HepG2 (cell line): ENCODE measurements around the gene HS3ST3B1. TPM values are rescaled to one million over a fixed set of nuclear protein-coding genes. Genes with fewer than 3 reads are reported as not detected.

Experiments
- AFF4 ChIP-seq: sonication (generic); formaldehyde crosslinking; IDR thresholded peaks from 2 replicates; pipeline ENCODE4 v1.4.0; 2020; ENCODE audit warnings: missing genetic modification reagents
- CBX2 ChIP-seq, 2 experiments: fragments of 200-600 bp in 1 of 2; sonication (generic); formaldehyde crosslinking in 1 of 2; IDR thresholded peaks; 2 replicates each; pipeline versions ENCODE4 v1.7.0 to v1.8.1; 2018 to 2022; ENCODE audit warnings: low read depth in 2 of 2, low read length in 1 of 2, mild to moderate bottlenecking in 1 of 2, missing genetic modification reagents in 1 of 2
- GMEB2 ChIP-seq: IDR thresholded peaks from 2 replicates; pipeline ENCODE4 v1.6.1; 2016; ENCODE audit warnings: missing biosample characterization, missing genetic modification reagents, low read depth
- HNF4A ChIP-seq: sonication (generic); formaldehyde crosslinking; IDR thresholded peaks from 2 replicates; pipeline ENCODE4 v1.4.0; 2020; ENCODE audit warnings: missing genetic modification reagents
- IKZF4 ChIP-seq: sonication (generic); formaldehyde crosslinking; IDR thresholded peaks from 2 replicates; pipeline ENCODE4 v1.5.1; 2020; ENCODE audit warnings: borderline replicate concordance, mild to moderate bottlenecking, low read depth, missing genetic modification reagents; ENCODE audit errors: not compliant biosample characterization
- KLF13 ChIP-seq: sonication (generic); formaldehyde crosslinking; IDR thresholded peaks from 2 replicates; pipeline ENCODE4 v1.4.0; 2020; ENCODE audit warnings: mild to moderate bottlenecking, missing genetic modification reagents
- MAFK ChIP-seq, 2 experiments: IDR thresholded peaks in 1 of 2; conservative IDR thresholded peaks in 1 of 2; 2 replicates each; pipeline ENCODE4 v1.6.1; 2011; ENCODE audit warnings: improper control_type of control experiment in 2 of 2, low read length in 2 of 2
- MIER2 ChIP-seq: IDR thresholded peaks from 2 replicates; pipeline ENCODE4 v1.6.1; 2016; ENCODE audit warnings: missing biosample characterization, missing genetic modification reagents
- NCOR1 ChIP-seq: fragments of 200-600 bp; sonication (generic); IDR thresholded peaks from 2 replicates; pipeline ENCODE4 v1.7.0; 2017; ENCODE audit warnings: antibody characterized with exemption, low read length, borderline replicate concordance
- RBM39 ChIP-seq: fragments of 200-400 bp; formaldehyde crosslinking; IDR thresholded peaks from one replicate; pipeline ENCODE4 v1.6.1; 2018; ENCODE audit warnings: antibody characterized with exemption, mild to moderate bottlenecking, low read depth, low read length; ENCODE audit not compliant: poor library complexity, severe bottlenecking
- RNF219 ChIP-seq: sonication (generic); formaldehyde crosslinking; IDR thresholded peaks from 2 replicates; pipeline ENCODE4 v1.5.0; 2020; ENCODE audit warnings: mild to moderate bottlenecking, missing genetic modification reagents
- SKI ChIP-seq: fragments of 450-650 bp; IDR thresholded peaks from one replicate; pipeline ENCODE4 v1.6.1; 2018; ENCODE audit warnings: mild to moderate bottlenecking; ENCODE audit not compliant: partially characterized antibody
- ZFP37 ChIP-seq: sonication (generic); formaldehyde crosslinking; IDR thresholded peaks from 2 replicates; pipeline ENCODE4 v1.4.0; 2020; ENCODE audit warnings: missing genetic modification reagents, borderline replicate concordance
- ZNF160 ChIP-seq: sonication (generic); formaldehyde crosslinking; IDR thresholded peaks from 2 replicates; pipeline ENCODE4 v1.8.0; 2022; ENCODE audit warnings: mild to moderate bottlenecking, inconsistent platforms, missing genetic modification reagents
- ZNF235 ChIP-seq: sonication (generic); formaldehyde crosslinking; IDR thresholded peaks from 2 replicates; pipeline ENCODE4 v1.8.1; 2023; ENCODE audit warnings: mild to moderate bottlenecking, missing genetic modification reagents, borderline replicate concordance
- ZNF317 ChIP-seq: sonication (generic); formaldehyde crosslinking; IDR thresholded peaks from 2 replicates; pipeline ENCODE4 v1.5.0; 2020; ENCODE audit warnings: mild to moderate bottlenecking, missing genetic modification reagents
- ZNF550 ChIP-seq: sonication (generic); formaldehyde crosslinking; IDR thresholded peaks from 2 replicates; pipeline ENCODE4 v1.4.0; 2020; ENCODE audit warnings: mild to moderate bottlenecking, missing genetic modification reagents, borderline replicate concordance
- ZNF652 ChIP-seq: IDR thresholded peaks from 2 replicates; pipeline ENCODE4 v1.6.1; 2016; ENCODE audit warnings: low read depth, borderline replicate concordance
- polyA plus RNA-seq, 8 experiments: library from polyadenylated mRNA; depleted of rRNA in 3 of 8; stranded (reverse) in 7 of 8; unstranded in 1 of 8; fragments of >200 nt; fragmentation: Illumina TruSeq in 4 of 8; extraction: Trizol in 4 of 8; gene quantifications; 2 replicates each; pipeline versions ENCODE4 v1.2.1 to v1.2.3, GENCODE V29; 2011 to 2016; ENCODE audit warnings: low read depth in 4 of 8, missing spikeins in 1 of 8, mixed read lengths in 1 of 8; ENCODE audit not compliant: insufficient read depth in 1 of 8
- total RNA-seq, 5 experiments: library from RNA; depleted of rRNA; stranded (reverse); fragments of >200 nt; fragmentation: Illumina TruSeq; extraction: Trizol; gene quantifications; 2 replicates each; pipeline ENCODE4 v1.2.3, GENCODE V29; 2016; ENCODE audit warnings: low read depth in 1 of 5
- TF ChIP-seq, protein P1 (sequence below): sonication (generic); formaldehyde crosslinking; IDR thresholded peaks from 2 replicates; pipeline ENCODE4 v1.4.0; 2020; ENCODE audit warnings: mild to moderate bottlenecking, missing genetic modification reagents

HS3ST3B1 gene
- total and polyA plus RNA-seq, 2 of the 13 experiments (the other 11 are each of a cell fraction or from before 2014, with no cell fraction given), result 15.7 to 39.5 TPM

DNA sequence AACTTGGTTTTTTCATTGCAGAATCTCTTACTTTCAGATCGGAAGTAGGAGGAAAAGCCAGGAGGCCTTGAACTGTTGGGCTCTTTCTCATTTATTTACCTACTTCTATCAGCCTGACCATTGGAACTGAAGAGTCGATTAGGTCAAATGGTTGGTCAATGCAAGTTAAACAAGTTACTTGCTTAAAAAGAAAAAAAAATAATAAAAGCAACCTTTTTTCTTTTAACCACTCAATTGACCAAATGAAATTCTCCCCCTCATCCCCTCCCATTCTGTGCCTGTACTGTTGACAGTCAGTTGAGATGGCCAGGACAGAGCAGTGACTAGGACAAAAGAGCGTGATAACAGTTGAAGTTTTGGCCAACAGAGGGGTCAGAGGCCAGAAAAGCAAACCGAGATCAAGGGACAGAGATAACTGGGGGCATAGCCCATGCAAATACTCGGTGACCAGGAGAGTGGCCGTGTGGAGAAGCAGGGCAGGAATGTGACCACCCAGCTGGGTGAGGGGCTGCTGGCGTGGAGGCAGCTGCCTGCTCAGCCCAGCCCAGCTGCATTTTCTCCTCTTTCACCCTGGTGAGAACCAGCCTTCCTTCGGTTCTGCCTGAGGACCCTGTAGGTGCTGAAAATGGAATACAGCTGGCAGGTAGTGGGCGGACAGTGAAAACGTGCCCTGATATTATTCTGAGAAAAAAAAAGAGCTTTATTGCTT, 72.2 kb downstream of the HS3ST3B1 start (continued):
- TF ChIP-seq, protein P1, sequence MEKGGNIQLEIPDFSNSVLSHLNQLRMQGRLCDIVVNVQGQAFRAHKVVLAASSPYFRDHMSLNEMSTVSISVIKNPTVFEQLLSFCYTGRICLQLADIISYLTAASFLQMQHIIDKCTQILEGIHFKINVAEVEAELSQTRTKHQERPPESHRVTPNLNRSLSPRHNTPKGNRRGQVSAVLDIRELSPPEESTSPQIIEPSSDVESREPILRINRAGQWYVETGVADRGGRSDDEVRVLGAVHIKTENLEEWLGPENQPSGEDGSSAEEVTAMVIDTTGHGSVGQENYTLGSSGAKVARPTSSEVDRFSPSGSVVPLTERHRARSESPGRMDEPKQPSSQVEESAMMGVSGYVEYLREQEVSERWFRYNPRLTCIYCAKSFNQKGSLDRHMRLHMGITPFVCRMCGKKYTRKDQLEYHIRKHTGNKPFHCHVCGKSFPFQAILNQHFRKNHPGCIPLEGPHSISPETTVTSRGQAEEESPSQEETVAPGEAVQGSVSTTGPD (CRISPR knock-in tag), result peak; percentile 87
- TF ChIP-seq ZNF652 (CRISPR knock-in tag) (no peak), AFF4 (no peak), MAFK (conservative IDR thresholded peaks at IDR 0.05 in 1 of 2, IDR thresholded peaks at IDR 0.05 in 1 of 2; ENCODE audit: low read length in 2 of 2) (no peak), NCOR1 (peak; percentile 96), SKI (peak; percentile 71), ZFP37 (CRISPR knock-in tag) (0 out of 2 replicates have a peak, but pooled peaks have one; percentile 33), ZNF160 (CRISPR knock-in tag) (0 out of 2 replicates have a peak, but pooled peaks have one; percentile 18), RNF219 (CRISPR knock-in tag) (0 out of 2 replicates have a peak, but pooled peaks have one; percentile 29), GMEB2 (no peak), ZNF317 (CRISPR knock-in tag) (no peak), HNF4A (CRISPR knock-in tag) (peak; percentile 95), MIER2 (CRISPR knock-in tag) (no peak; the same call in 1 of the 2 replicates), ZNF235 (CRISPR knock-in tag) (no peak), CBX2 (IDR thresholded peaks at IDR 0.05; ENCODE audit: low read depth, low read length) (no peak), CBX2 (CRISPR knock-in tag; IDR thresholded peaks at IDR 0.05; ENCODE audit: low read depth) (no peak), KLF13 (CRISPR knock-in tag) (no peak), RBM39 (peak; percentile 55), IKZF4 (CRISPR knock-in tag) (no peak), ZNF550 (0 out of 2 replicates have a peak, but pooled peaks have one; percentile 53)
